ENCODE results near the gene PTH1R.

DNA sequence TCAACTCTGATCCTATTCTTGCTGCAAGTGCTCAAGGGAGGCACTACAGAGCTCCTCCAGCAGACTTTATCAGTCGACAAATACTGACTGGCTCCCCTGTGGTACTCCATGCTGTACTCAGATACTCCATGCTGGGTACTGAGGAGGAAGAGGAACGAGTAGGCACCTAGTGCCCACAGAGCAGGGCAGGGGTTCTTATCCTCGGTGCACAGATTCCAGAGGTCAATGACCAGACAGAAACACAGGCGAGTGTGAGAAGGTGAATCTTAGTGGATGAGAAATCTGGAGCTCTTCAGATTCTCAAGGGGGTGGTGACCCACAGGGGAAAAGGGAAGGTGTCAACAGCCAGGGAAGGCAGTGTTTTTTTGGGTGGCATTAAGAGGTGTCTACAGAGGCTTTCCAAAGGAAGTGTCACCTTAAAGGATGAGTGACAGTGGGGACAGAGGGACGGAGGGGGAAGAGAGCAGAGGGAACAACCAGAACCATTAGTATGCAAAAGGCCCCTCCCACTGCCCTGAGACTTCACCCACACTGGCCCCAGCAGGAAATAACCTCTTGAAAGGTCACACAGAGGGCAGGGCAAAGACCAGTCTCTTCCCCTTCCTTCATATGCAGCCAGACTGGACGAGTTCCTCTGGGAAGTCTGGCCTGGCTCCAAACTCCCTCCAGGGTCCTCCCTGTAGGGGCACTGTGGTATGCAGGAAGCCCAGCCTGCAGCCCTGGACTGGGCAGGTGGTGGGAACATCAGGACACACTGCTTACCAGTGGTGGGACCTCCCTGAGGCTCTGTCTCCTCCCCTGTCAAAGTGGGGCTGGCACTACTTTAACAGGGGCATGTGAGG lies 71.5 kb downstream of the PTH1R start:
- TF ChIP-seq POLR2AphosphoS5 (IDR thresholded peaks at IDR 0.05; ENCODE audit: borderline replicate concordance, low read depth, low read length) (no peak), FOXP2 (optimal IDR thresholded peaks at IDR 0.05; ENCODE audit: control extremely low read depth, extremely low read length, insufficient read depth) (no peak)
